Adrenal gland (tissue), 5 donors: Measurements from ENCODE around the gene VRK1.

Source experiments
- POLR2A ChIP-seq, 2 donors: fragments of 450-650 bp; IDR thresholded peaks; one replicate each; pipeline ENCODE4 v1.6.1; 2017; ENCODE audit warnings: antibody characterized with exemption in 2 of 2, mild to moderate bottlenecking in 2 of 2, moderate library complexity in 1 of 2
- TF ChIP-seq, protein P1 (sequence below), 6 experiments: fragments of 450-650 bp in 4 of 6; fragments of 200-600 bp in 2 of 6; sonication (generic) in 1 of 6; IDR thresholded peaks; 1 replicate in 5 of 6; 2 replicates in 1 of 6; pipeline versions ENCODE4 v1.5.1 to v1.8.0; 2016 to 2021; ENCODE audit warnings: antibody characterized with exemption in 6 of 6, mild to moderate bottlenecking in 2 of 6, moderate library complexity in 1 of 6
- donor health status: DM: no; HTN: no; CAD: no.

DNA sequence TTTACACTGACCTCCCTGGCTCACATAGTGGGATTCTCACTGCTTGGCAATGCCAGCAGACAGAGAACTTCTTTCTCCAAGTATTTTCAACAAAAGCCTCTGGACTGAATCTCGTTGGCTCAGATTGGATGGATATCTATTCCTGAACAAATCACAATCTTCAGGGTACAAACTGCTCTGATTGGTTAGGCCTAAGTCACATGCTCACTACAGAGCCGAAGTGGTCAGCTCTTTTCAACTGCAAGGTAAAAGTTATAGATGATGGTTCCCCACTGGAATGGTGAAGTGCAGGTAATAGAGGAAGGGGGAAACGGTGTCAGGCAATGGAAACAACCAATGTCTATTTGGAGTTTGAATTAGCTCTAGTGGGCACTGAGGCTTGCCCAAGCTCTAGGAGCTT, 16.7 kb upstream of the VRK1 start:
- TF ChIP-seq, protein P1, sequence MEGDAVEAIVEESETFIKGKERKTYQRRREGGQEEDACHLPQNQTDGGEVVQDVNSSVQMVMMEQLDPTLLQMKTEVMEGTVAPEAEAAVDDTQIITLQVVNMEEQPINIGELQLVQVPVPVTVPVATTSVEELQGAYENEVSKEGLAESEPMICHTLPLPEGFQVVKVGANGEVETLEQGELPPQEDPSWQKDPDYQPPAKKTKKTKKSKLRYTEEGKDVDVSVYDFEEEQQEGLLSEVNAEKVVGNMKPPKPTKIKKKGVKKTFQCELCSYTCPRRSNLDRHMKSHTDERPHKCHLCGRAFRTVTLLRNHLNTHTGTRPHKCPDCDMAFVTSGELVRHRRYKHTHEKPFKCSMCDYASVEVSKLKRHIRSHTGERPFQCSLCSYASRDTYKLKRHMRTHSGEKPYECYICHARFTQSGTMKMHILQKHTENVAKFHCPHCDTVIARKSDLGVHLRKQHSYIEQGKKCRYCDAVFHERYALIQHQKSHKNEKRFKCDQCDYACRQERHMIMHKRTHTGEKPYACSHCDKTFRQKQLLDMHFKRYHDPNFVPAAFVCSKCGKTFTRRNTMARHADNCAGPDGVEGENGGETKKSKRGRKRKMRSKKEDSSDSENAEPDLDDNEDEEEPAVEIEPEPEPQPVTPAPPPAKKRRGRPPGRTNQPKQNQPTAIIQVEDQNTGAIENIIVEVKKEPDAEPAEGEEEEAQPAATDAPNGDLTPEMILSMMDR (IDR thresholded peaks at IDR 0.05): no peak
- no peak for TF ChIP-seq POLR2A (IDR thresholded peaks at IDR 0.05)
